HG03139 (cell line): ENCODE data around the gene DLL4.
"Not testable (repeated sequence)": the region's sequence is repeated elsewhere in the genome, so short reads cannot be mapped to it uniquely, and the experiment has no call there.

Experiments
- ATAC-seq: cut with Tn5 transposase; IDR thresholded peaks from one replicate; pipeline ENCODE4 v1.9.1; 2021; ENCODE audit not compliant: unreplicated experiment

The DLL4 gene

GRCh38 chr15:40957041-40957555 lies 28.0 kb downstream of the DLL4 start:
- no peak for ATAC-seq

- no peak for ATAC-seq
These were observed 28.5 kb downstream of the DLL4 start for GRCh38 chr15:40957581-40958051.

GRCh38 chr15:40958146-40958545 lies 29.0 kb downstream of the DLL4 start:
- no peak for ATAC-seq

GRCh38 chr15:40958723-40959122 lies 29.6 kb downstream of the DLL4 start:
- no peak for ATAC-seq

GRCh38 chr15:40959331-40960141 lies 30.4 kb downstream of the DLL4 start:
- ATAC-seq, result no peak

- no peak for ATAC-seq
These were observed 31.2 kb downstream of the DLL4 start for GRCh38 chr15:40960151-40960885.

- no peak for ATAC-seq
These were observed 31.8 kb downstream of the DLL4 start for GRCh38 chr15:40960925-40961324.

- ATAC-seq, result not testable (repeated sequence)
These were observed 32.6 kb downstream of the DLL4 start for GRCh38 chr15:40961740-40962139.

- not testable (repeated sequence) for ATAC-seq
These were observed 33.2 kb downstream of the DLL4 start for GRCh38 chr15:40962317-40962716.

GRCh38 chr15:40963201-40963600 lies 34.1 kb downstream of the DLL4 start:
- no peak for ATAC-seq

GRCh38 chr15:40964006-40964405 lies 34.9 kb downstream of the DLL4 start:
- no peak for ATAC-seq

- ATAC-seq, result no peak
These were observed 35.5 kb downstream of the DLL4 start for GRCh38 chr15:40964634-40965033.

GRCh38 chr15:40968290-40969085 lies 39.3 kb downstream of the DLL4 start:
- no peak for ATAC-seq

GRCh38 chr15:40969363-40969762 lies 40.2 kb downstream of the DLL4 start:
- ATAC-seq, result no peak

GRCh38 chr15:40974879-40975278 lies 45.7 kb downstream of the DLL4 start:
- ATAC-seq, result no peak

GRCh38 chr15:40976819-40977218 lies 47.7 kb downstream of the DLL4 start:
- ATAC-seq, result no peak

GRCh38 chr15:40978141-40978540 lies 49.0 kb downstream of the DLL4 start:
- ATAC-seq, result no peak

- ATAC-seq, result no peak
These were observed 49.4 kb downstream of the DLL4 start for GRCh38 chr15:40978562-40978961.

GRCh38 chr15:40981186-40981585 lies 52.0 kb downstream of the DLL4 start:
- ATAC-seq, result no peak

- ATAC-seq, result no peak
These were observed 53.7 kb downstream of the DLL4 start for GRCh38 chr15:40982855-40983254.

- no peak for ATAC-seq
These were observed 55.3 kb downstream of the DLL4 start for GRCh38 chr15:40984406-40984805.
